ENCODE results near the gene ADAMTSL1.

GRCh38 chr9:18824095-18824666 is 350.2 kb downstream of the ADAMTSL1 start:
- TF ChIP-seq ZNF331 (CRISPR knock-in tag; IDR thresholded peaks at IDR 0.05; ENCODE audit: low read depth): no peak
- TF ChIP-seq EZH2 (IDR thresholded peaks at IDR 0.05; ENCODE audit: low read depth, unreplicated experiment): no peak
- TF ChIP-seq, protein P1, sequence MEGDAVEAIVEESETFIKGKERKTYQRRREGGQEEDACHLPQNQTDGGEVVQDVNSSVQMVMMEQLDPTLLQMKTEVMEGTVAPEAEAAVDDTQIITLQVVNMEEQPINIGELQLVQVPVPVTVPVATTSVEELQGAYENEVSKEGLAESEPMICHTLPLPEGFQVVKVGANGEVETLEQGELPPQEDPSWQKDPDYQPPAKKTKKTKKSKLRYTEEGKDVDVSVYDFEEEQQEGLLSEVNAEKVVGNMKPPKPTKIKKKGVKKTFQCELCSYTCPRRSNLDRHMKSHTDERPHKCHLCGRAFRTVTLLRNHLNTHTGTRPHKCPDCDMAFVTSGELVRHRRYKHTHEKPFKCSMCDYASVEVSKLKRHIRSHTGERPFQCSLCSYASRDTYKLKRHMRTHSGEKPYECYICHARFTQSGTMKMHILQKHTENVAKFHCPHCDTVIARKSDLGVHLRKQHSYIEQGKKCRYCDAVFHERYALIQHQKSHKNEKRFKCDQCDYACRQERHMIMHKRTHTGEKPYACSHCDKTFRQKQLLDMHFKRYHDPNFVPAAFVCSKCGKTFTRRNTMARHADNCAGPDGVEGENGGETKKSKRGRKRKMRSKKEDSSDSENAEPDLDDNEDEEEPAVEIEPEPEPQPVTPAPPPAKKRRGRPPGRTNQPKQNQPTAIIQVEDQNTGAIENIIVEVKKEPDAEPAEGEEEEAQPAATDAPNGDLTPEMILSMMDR (conservative IDR thresholded peaks at IDR 0.05; ENCODE audit: low read depth in 2 of 2): peak; percentile 50 to 73
- TF ChIP-seq CREB1 (CRISPR knock-in tag; IDR thresholded peaks at IDR 0.05; ENCODE audit: low read depth): no peak
- no peak for TF ChIP-seq POLR2AphosphoS5 (IDR thresholded peaks at IDR 0.05; ENCODE audit: low read depth)
- TF ChIP-seq REST (IDR thresholded peaks at IDR 0.05; ENCODE audit: unreplicated experiment): no peak
- no peak for TF ChIP-seq JUNB (IDR thresholded peaks at IDR 0.05; ENCODE audit: unreplicated experiment)
- no peak for TF ChIP-seq NANOG (IDR thresholded peaks at IDR 0.05; ENCODE audit: borderline replicate concordance)
- TF ChIP-seq EZH2phosphoT487 (IDR thresholded peaks at IDR 0.05; ENCODE audit: unreplicated experiment): no peak
- TF ChIP-seq ETS1 (IDR thresholded peaks at IDR 0.05): no peak
- TF ChIP-seq STAT1 (IDR thresholded peaks at IDR 0.05; ENCODE audit: unreplicated experiment): no peak
